GM19193 (cell line): ENCODE results near the gene MRPL12.

Experiments
- POLR2A ChIP-seq: IDR thresholded peaks from 4 replicates; pipeline ENCODE4 v1.6.1; 2011; ENCODE audit not compliant: insufficient read depth, insufficient read length; ENCODE audit errors: extremely low read depth

The MRPL12 gene

GRCh38 chr17:81715872-81716673 lies 12.9 kb downstream of the MRPL12 start:
- no peak for TF ChIP-seq POLR2A

GRCh38 chr17:81716674-81716996 lies 13.5 kb downstream of the MRPL12 start:
- TF ChIP-seq POLR2A, result no peak

- TF ChIP-seq POLR2A, result no peak
Measured at GRCh38 chr17:81717049-81717765, 14.0 kb downstream of the MRPL12 start.

- TF ChIP-seq POLR2A, result no peak
Measured at GRCh38 chr17:81717766-81718089, 14.6 kb downstream of the MRPL12 start.

- TF ChIP-seq POLR2A, result no peak
Measured at GRCh38 chr17:81719410-81720266, 16.5 kb downstream of the MRPL12 start.

- TF ChIP-seq POLR2A, result no peak
Measured at GRCh38 chr17:81720267-81721071, 17.3 kb downstream of the MRPL12 start.

GRCh38 chr17:81722184-81723120 lies 19.3 kb downstream of the MRPL12 start:
- no peak for TF ChIP-seq POLR2A

- no peak for TF ChIP-seq POLR2A
Measured at GRCh38 chr17:81723651-81724209, 20.6 kb downstream of the MRPL12 start.

GRCh38 chr17:81725439-81725838 lies 22.3 kb downstream of the MRPL12 start:
- TF ChIP-seq POLR2A, result no peak

- no peak for TF ChIP-seq POLR2A
Measured at GRCh38 chr17:81726004-81726403, 22.8 kb downstream of the MRPL12 start.

- no peak for TF ChIP-seq POLR2A
Measured at GRCh38 chr17:81727324-81728031, 24.3 kb downstream of the MRPL12 start.

- TF ChIP-seq POLR2A, result no peak
Measured at GRCh38 chr17:81733507-81734404, 30.6 kb downstream of the MRPL12 start.
